ENCODE measurements around the gene DPP9.

DNA sequence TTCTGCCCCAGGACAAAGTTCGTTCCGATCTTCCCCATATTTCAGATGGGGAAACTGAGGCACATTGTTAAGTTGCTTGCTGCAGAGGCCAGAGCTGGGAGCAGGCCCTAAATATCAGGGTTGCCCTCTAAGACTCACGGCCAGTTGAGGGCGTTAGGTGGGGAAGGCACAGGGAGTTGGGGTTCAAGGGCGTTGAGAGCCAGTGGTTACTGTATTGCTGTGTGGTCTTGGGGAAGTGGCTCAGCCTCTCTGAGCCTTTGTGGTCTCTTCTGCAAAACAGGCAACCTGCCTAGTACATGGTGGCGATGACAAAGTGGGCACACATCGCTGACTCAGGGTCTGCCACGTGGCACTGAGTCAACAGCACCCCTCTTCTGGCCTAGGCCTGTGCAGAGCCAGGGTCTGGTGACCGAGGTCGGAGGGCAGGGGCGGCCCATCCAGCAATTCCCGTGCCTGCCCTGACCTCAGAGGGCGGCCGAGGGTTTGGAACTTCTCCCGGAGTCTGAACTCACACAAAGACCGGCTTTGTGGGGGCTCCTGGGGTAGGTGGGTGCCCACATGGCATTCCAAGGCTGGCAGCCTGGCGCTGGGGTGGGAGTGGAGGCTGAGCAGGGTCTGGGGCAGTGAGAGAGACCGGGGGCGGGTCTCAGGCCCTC is 74.1 kb downstream of the DPP9 start:
- TF ChIP-seq, protein P1, sequence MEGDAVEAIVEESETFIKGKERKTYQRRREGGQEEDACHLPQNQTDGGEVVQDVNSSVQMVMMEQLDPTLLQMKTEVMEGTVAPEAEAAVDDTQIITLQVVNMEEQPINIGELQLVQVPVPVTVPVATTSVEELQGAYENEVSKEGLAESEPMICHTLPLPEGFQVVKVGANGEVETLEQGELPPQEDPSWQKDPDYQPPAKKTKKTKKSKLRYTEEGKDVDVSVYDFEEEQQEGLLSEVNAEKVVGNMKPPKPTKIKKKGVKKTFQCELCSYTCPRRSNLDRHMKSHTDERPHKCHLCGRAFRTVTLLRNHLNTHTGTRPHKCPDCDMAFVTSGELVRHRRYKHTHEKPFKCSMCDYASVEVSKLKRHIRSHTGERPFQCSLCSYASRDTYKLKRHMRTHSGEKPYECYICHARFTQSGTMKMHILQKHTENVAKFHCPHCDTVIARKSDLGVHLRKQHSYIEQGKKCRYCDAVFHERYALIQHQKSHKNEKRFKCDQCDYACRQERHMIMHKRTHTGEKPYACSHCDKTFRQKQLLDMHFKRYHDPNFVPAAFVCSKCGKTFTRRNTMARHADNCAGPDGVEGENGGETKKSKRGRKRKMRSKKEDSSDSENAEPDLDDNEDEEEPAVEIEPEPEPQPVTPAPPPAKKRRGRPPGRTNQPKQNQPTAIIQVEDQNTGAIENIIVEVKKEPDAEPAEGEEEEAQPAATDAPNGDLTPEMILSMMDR (IDR thresholded peaks at IDR 0.05), result no peak
- no peak for TF ChIP-seq POLR2A (IDR thresholded peaks at IDR 0.05)

Measured in right lobe of liver (tissue), 4 donors.